ENCODE measurements around the gene SORCS2.
A peak's percentile ranks its signal among the peaks of the same experiment; 100 is the strongest.

Gene SORCS2

GRCh38 chr4:7423801-7424552 is 231.6 kb downstream of the SORCS2 start:
- in situ Hi-C loops (cut with HindIII; ENCODE audit: low pct_unique_long_range_greater_than_20kb, low sequenced_read_pairs), result no loop called here
- DNase-seq (ENCODE audit: low read depth in 1 of 2, low spot score in 1 of 2), result peak in 1 of 2 experiments; percentile 37
- TF ChIP-seq JUND (IDR thresholded peaks at IDR 0.05; ENCODE audit: low read depth), result no peak

GRCh38 chr4:7424553-7425111 is 232.3 kb downstream of the SORCS2 start:
- DNase-seq (ENCODE audit: low read depth in 1 of 2, low spot score in 1 of 2), result no peak
- TF ChIP-seq JUND (IDR thresholded peaks at IDR 0.05; ENCODE audit: low read depth), result no peak

GRCh38 chr4:7425124-7425523 is 232.8 kb downstream of the SORCS2 start:
- TF ChIP-seq JUND (IDR thresholded peaks at IDR 0.05; ENCODE audit: low read depth), result no peak
- in situ Hi-C loops (cut with HindIII; ENCODE audit: low pct_unique_long_range_greater_than_20kb, low sequenced_read_pairs), result no loop called here
- no peak for DNase-seq (ENCODE audit: low read depth in 1 of 2, low spot score in 1 of 2)

More at GRCh38 chr4:7424553-7425111, 232.3 kb downstream of the SORCS2 start:
- in situ Hi-C loops (cut with HindIII; ENCODE audit: low pct_unique_long_range_greater_than_20kb, low sequenced_read_pairs), result no loop called here

- no peak for DNase-seq (ENCODE audit: low read depth in 1 of 2, low spot score in 1 of 2)
- TF ChIP-seq JUND (IDR thresholded peaks at IDR 0.05; ENCODE audit: low read depth), result no peak
- in situ Hi-C loops (cut with HindIII; ENCODE audit: low pct_unique_long_range_greater_than_20kb, low sequenced_read_pairs), result no loop called here
Observed at GRCh38 chr4:7425591-7426468, 233.5 kb downstream of the SORCS2 start.

- TF ChIP-seq JUND (IDR thresholded peaks at IDR 0.05; ENCODE audit: low read depth), result no peak
- DNase-seq (ENCODE audit: low read depth in 1 of 2, low spot score in 1 of 2), result no peak
- in situ Hi-C loops (cut with HindIII; ENCODE audit: low pct_unique_long_range_greater_than_20kb, low sequenced_read_pairs), result no loop called here
Observed at GRCh38 chr4:7426525-7427171, 234.3 kb downstream of the SORCS2 start.

- TF ChIP-seq JUND (IDR thresholded peaks at IDR 0.05; ENCODE audit: low read depth), result no peak
- in situ Hi-C loops (cut with HindIII; ENCODE audit: low pct_unique_long_range_greater_than_20kb, low sequenced_read_pairs), result no loop called here
- DNase-seq (ENCODE audit: low read depth in 1 of 2, low spot score in 1 of 2), result no peak
Observed at GRCh38 chr4:7427361-7427760, 235.0 kb downstream of the SORCS2 start.

- TF ChIP-seq JUND (IDR thresholded peaks at IDR 0.05; ENCODE audit: low read depth), result no peak
- in situ Hi-C loops (cut with HindIII; ENCODE audit: low pct_unique_long_range_greater_than_20kb, low sequenced_read_pairs), result no loop called here
- DNase-seq (ENCODE audit: low read depth in 1 of 2, low spot score in 1 of 2), result no peak
Observed at GRCh38 chr4:7427831-7428260, 235.5 kb downstream of the SORCS2 start.

- TF ChIP-seq JUND (IDR thresholded peaks at IDR 0.05; ENCODE audit: low read depth), result no peak
- DNase-seq (ENCODE audit: low read depth in 1 of 2, low spot score in 1 of 2), result no peak
- in situ Hi-C loops (cut with HindIII; ENCODE audit: low pct_unique_long_range_greater_than_20kb, low sequenced_read_pairs), result no loop called here
Observed at GRCh38 chr4:7428261-7429068, 236.1 kb downstream of the SORCS2 start.

- no peak for TF ChIP-seq JUND (IDR thresholded peaks at IDR 0.05; ENCODE audit: low read depth)
- in situ Hi-C loops (cut with HindIII; ENCODE audit: low pct_unique_long_range_greater_than_20kb, low sequenced_read_pairs), result no loop called here
- DNase-seq (ENCODE audit: low read depth in 1 of 2, low spot score in 1 of 2), result no peak
Observed at GRCh38 chr4:7429069-7429416, 236.7 kb downstream of the SORCS2 start.

GRCh38 chr4:7429601-7430078 is 237.3 kb downstream of the SORCS2 start:
- no peak for TF ChIP-seq JUND (IDR thresholded peaks at IDR 0.05; ENCODE audit: low read depth)
- in situ Hi-C loops (cut with HindIII; ENCODE audit: low pct_unique_long_range_greater_than_20kb, low sequenced_read_pairs), result no loop called here
- no peak for DNase-seq (ENCODE audit: low read depth in 1 of 2, low spot score in 1 of 2)

- in situ Hi-C loops (cut with HindIII; ENCODE audit: low pct_unique_long_range_greater_than_20kb, low sequenced_read_pairs), result no loop called here
- no peak for TF ChIP-seq JUND (IDR thresholded peaks at IDR 0.05; ENCODE audit: low read depth)
- DNase-seq (ENCODE audit: low read depth in 1 of 2, low spot score in 1 of 2), result peak in 1 of 2 experiments; percentile 25
Observed at GRCh38 chr4:7430368-7430964, 238.1 kb downstream of the SORCS2 start.

All from T47D (cell line).